Fibroblast of gingiva (primary cell): Measurements from ENCODE around the gene LMNB1.
"Not testable (repeated sequence)": the region's sequence is repeated elsewhere in the genome, so short reads cannot be mapped to it uniquely, and the experiment has no call there.

Source experiments
- DNase-seq: peaks from one replicate; pipeline ENCODE4 v3.0.0-alpha.2; 2011; ENCODE audit warnings: low read depth

LMNB1 gene

DNA sequence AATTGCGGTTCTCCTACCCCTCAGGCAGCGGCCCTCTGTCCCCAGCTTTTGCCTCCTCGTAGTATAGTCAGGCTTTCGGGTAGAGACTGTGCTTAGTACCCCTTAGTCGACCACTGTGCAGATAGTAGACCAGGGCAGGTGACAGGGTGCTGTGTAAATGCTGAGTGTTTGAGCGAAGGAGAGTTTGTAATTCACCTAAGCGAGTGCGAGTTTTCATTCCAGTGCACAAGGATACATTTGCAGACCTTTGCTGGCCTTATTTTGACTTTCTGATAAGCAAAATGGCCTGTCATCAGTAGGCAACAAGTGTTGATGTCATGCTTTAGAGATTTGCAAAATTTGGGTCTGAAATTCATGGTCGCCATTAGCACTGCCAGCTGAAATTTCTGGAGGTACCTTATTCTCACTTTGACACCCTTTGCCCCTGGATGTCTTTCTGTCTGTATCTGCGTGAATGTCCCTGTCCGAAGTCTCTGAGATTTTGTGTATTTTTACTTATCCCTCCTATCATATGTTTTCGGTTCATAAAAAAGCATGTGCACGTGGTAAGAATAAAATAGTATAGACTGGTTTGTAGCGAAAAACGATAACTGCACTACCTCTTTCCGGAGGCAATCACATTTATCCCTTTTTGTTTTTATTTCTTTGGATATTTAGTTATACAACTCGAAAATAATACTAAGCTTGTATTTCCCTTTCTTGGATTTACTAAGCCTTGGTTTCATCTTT, 1.9 kb downstream of the LMNB1 start:
- no peak for DNase-seq

DNA sequence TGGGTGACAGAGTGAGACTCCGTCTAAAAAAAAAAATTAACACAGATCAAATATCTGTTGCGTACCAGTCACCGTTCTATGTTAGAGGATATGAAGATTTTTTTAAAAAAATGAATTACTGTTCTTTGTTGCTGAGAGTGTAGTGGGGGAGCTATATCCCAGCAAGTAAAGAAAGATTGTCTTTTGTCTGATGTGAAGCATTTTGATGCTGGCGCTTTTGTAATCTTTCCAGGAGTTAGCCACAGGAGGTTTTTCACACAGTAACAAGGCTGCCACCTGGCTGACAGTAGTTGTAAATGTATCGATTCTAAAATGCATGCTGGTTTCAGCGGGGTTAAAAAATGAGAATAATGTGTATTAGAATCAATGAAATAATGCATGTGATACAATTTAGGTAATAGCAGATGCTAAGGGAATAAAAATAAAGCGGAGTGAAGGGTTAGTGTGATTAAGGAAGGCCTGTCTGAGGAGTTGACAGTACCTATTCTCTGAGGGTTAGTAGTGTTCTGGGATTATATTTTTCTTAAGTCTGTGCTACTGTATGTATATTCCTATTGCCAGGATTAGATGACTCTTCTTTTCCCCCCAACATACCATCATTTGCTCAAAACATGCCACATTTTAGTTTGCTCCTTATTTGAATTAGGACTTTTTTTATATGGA, 3.4 kb downstream of the LMNB1 start:
- peak; percentile 77 for DNase-seq

DNA sequence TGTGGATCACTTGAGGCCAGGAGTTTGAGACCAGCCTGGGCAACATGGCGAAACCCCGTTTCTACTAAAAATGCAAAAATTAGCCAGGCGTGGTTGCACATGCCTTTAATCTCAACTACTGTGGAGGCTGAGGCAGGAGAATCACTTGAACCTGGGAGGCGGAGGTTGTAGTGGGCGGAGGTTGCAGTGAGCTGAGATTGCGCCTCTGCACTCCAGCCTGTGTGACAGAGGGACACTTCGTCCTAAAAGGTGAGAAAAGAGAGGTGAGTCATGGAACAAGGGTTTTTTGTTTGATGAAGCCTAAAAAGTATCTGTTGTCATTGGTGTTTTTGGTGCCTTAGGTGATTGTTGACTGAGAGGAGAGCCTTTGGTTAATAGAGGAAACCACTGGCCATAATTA, 11.5 kb downstream of the LMNB1 start:
- not testable (repeated sequence) for DNase-seq

DNA sequence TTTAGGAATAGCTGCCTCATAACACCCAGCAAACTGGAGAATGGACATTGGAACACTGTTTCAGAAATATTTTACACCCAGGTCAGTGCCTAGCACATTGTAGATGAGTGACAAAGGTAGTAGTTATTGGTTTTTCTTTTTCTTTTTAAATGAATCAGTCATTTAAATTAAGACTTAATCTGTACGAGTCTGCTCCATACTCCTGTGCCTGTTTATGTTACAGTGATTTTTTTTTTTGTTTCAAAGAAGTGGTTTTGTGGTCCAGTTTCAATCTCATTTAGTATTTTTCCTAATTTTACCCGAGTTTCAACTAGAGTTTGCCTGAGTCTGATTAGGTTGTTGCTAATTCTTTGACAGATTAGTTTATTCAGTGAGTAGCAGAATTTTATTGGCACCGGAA, 16.2 kb downstream of the LMNB1 start:
- no peak for DNase-seq

DNA sequence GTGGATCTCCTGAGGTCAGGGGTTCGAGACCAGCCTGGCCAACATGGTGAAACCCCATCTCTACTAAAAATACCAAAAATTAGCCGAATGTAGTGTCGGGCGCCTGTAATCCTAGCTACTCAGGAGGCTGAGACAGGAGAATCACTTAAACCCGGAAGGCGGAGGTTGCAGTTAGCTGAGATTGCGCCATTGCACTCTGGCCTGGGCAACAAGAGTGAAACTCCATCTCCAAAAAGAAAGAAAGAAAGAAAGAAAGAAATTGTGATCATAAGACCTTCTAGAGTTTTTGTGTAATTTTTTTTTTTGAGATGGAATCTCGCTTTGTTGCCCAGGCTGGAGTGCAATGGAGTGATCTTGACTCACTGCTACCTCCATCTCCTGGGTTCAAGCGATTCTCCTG, 16.7 kb downstream of the LMNB1 start:
- DNase-seq: not testable (repeated sequence)

DNA sequence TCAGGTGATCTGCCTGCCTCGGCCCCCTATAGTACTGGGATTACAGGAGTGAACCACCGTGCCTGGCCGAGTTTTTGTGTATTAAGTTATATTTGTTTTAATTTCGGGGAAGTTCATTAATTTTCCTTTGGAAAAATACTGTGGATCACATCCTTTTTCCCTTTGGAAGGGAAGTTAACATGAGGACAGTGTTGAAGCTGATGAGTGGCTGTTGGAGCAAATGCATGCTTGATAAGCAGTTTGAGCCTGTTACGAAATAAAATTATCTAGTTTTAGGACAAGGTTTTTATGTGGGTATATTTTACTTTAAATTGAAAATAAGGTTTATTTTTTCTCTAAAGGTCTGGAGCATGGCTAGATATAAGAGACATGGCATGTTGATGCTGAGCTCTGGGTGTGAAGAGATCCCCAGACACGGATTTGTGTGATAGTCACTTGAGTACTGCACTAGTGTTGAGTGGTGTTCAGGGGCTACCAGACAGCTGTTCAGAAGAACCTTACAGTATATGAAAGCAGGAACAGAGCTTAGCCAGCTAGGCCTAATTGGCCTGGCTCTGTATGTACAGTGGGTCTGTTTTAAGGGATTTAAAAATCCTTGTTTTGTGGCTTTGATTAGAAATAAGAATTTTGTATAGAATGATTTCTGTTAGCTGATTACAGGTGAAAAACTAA, 17.4 kb downstream of the LMNB1 start:
- DNase-seq: no peak

DNA sequence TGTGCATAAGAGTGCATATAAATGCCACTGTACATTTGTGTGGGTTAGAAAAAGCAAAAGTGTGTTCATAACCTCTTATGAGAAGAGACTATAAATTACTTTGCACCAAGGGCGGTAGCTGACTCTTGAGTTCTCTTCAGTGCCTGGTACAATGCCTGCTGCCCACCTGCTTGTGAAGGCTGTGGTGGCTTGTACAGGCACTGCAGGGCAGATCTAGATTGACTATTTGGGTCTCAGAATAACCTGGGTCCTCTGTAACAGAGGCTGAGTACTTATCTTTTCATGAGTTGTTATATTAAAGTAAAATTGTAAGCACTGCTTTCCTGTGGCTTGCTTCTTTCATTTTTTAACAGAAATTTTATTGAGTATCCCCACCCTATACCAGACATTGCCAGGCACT, 22.8 kb downstream of the LMNB1 start:
- DNase-seq: no peak

DNA sequence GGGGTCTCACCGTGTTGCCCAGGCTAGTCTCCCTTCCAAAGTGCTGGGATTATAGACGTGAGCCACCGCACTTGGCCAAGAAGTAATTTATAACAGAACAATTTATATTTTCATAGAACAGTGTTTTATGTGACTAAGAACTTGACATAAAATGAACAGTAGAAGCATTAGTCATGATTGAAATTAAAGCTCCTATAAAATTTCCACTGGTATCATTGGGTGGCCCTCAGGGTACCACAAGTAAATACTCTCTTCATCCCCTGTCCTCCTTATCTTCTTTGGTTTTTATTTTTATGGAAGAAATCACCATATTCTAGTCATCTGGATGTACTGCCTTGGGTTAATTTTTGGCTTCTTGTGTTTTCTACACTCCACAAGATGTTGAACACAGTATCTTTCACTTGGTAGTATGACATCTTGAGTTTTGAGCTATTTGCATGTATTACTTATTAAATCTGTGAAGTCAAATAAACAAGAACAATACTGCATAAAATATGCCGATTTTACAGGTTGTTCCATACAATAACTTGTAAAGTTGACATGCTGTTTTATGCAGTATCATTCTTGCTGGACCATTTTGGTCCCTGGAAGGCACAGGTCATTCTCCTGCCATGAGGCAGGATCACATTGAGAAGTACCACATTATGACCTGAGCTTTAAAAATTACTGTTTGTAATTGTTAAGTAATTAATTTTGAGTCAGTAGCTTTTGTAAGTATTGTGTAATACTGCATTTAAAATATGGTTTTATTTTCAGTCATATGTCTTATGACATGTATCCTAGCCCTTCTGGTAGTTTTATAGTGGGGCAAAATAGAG, 24.4 kb downstream of the LMNB1 start:
- no peak for DNase-seq

DNA sequence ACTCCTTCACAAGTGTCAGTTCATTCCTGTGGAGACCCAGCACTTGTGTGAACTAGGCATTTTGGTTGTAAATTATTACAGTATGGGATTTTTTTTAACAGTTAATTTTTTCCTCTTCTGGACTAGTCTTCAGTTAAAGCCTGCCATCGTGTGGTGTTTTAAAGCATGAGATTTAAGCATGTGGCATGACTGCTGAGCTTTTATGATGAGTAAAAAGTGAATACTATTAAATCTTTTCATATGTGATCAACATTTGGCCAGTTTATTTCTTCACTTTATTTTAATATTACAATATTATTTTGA, 25.0 kb downstream of the LMNB1 start:
- peak; percentile 63 for DNase-seq

DNA sequence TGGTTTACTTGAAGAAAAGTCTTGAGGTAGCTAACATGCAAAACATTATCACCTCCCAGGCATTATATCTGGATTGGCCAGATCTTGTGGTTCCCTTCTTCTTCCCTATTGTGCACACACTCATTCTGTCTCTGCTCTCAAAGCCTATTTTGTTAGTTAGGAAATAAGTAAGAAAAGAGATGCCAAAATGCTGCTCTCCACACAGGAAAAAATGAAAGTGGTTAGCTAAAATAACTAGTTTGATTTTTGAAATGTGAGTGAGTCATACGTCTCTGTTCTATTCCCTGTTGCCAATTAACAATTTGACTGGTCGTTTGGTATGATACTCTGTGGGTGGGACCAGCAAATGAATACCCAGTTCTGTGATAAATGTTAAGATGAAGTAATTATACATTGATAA, 28.1 kb downstream of the LMNB1 start:
- DNase-seq: peak; percentile 72

DNA sequence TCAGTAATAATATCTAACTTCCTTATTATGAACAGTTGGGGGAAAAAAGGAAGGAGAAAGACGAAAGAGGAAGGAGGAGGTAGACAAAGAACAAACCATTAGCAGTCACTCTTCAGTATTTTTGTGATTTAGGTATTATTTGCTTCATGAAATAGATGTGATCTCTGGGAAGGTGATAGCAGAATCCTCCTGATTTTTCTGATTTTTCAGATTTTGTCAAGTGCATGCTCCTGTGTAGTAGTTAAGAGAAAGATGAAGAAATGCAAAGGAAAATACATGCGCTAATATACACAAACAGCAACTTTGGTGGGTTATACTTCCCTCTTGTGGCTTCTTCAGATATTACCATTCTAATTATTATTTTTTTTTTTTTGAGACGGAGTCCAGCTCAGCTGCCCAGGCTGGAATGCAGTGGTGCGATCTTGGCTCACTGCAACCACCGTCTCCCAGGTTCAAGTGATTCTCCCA, 31.6 kb downstream of the LMNB1 start:
- peak; percentile 40 for DNase-seq

DNA sequence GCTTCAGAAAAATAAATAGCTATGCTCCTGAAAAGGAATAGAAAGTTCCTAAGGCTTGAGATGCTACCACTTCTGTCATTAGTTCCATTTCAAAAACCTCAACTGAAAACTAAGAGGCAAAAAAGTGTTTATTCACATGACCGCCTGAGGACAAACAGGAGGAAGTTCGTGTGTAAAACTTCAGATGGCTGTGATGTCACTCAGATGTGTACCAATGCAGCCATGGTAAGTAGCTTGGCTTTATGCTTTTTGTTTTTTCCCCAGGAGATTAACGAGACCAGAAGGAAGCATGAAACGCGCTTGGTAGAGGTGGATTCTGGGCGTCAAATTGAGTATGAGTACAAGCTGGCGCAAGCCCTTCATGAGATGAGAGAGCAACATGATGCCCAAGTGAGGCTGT, 33.0 kb downstream of the LMNB1 start:
- DNase-seq: no peak

DNA sequence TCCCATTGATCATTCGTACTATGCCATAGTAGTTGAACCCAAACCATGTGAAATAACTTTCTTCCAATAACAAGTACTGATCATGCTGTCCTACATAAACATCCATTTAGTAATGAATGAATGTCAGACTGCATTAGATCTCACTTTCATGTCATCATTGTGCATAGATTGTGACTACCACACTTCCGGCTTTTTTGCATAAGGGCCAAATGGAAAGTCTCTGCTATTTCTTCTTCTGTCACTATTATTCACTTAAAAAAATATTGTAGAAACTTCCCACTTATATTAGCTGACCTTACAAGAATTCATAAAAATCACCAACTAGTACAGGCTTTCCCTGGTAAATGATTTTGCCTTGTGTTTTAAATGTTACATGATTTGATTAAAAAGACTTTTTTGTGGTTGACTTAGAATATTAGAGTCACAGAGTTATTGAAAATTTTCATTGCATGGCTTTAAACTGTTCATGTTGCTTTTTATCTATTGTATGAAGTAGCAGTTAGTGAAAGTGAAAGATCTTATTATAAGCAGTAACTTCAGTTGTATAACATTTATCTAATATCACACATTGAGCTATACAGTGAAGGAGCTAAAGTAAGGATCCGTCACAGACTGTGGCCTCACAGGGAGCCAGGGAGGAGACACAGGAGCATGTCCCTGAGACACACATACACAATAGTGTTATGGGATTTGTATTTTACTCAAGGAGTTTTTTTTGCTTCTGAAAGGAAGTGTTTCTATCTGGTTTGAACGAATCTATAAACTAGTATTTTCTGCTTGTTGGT, 33.9 kb downstream of the LMNB1 start:
- no peak for DNase-seq

DNA sequence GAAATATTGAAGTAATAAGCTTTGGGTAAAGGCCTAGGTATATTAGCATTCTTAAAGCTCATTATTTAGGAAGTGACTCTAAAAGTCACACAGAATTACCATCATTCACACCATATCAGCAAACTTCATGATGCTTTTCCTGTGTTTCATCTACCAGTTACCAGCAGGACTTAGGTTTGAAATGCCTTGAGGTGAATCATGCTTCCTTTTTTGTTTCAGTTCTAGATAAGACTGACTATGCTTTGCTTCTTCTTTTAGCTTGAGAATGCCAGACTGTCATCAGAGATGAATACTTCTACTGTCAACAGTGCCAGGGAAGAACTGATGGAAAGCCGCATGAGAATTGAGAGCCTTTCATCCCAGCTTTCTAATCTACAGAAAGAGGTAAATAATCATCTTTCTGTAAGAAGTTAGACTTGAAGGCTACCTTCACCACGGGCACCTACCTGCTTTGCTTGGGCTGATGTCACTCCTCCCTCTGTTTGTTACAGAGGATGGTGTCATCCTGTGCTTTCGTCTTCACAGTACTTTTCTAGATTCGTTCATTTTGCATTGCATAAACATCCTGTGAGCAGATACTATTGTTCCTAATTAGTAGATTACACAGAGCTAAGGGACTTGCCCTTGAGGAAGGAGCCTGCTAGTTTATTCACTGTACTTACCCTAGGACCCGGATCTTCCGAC, 34.7 kb downstream of the LMNB1 start:
- DNase-seq: no peak

DNA sequence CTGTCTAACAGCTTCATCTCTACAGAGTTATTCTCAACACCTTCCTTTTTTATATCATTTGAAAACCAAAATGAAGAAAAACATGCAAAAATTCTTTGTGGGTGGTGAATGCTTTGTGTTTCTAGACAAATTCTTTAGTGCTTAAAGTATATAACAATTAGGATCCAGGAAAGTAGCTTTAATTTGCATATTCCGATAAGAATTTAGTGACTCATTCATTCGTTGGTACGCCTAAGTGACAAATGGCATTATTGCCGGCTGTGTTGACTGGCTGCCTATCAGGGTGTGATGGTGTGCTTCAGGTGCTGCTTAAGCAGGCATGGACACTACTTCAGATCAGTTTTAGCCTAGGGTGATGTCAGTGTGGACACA, 35.2 kb downstream of the LMNB1 start:
- DNase-seq: no peak

DNA sequence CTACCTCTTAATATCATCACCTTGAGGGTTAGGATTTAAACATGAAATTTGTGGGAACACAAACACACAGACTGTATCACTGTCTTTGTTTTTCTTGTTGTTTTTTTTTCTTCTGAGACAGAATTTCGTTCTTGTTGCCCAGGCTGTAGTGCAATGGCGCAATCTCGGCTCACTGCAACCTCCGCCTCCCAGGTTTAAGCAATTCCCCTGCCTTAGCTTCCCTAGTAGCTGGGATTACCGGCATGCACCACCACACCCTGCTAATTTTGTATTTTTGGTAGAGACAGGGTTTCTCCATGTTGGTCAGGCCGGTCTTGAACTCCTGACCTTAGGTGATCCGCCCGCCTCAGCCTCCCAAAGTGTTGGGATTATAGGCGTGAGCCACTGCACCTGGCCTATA, 36.9 kb downstream of the LMNB1 start:
- DNase-seq: not testable (repeated sequence)

DNA sequence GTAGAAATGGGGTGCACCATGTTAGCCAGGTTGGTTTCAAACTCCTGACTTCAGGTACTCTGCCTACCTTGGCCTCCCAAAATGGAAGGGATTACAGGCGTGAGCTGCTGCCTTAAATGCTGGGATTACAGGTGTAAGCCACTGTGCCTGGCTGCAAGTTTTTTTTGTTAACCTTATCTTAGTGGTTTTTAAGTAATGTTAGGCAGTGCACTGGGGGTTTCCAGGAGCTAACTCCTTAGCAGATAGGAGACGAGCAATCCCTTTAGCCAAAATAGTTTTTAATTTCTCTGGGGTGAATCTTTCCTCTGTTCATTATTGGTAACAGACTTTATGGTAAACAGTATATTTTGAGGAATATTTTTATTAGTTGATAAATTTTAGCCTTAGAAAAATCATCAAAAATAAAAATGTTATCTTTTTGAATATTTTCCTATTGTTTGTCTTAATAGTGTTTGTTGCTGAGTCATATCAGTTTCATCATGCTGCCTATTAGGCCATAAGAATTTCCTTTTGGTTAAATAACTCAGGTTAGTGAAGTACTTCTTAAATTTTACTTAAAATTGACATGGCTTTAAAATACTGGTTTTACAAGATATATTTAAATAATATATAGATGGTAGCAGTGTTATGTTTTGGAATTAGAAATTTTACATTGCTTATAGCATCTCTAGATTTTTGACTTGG, 37.9 kb downstream of the LMNB1 start:
- DNase-seq: peak; percentile 32

DNA sequence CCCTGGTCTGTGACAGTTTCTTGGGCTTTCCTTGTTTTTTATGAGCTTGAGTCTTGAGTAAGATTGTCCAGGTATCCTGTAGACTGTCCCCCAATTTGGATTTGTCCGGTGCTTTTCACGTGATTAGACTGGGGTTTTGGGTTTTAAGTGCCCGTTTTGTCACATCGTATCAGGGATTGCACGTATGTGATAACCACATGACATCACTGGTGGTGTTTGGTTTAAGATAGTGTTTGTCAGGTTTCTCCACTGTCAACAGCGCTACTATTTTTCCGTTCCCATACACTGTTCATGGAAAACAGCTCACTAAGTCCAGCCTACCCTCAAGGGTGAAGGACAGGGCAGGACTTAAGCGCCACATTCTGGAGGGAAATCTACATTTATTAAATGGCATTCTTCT, 39.7 kb downstream of the LMNB1 start:
- no peak for DNase-seq

DNA sequence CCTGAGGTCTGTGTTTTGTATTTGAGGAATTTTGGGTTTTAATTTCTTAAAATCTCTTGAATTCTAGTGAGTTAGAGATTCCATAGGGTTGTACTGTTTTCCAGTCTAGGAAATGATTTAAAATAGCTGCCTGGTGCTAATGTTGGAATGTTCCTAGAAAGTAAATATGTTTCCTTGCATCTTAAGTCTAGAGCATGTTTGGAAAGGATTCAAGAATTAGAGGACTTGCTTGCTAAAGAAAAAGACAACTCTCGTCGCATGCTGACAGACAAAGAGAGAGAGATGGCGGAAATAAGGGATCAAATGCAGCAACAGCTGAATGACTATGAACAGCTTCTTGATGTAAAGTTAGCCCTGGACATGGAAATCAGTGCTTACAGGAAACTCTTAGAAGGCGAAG, 41.8 kb downstream of the LMNB1 start:
- DNase-seq: no peak

DNA sequence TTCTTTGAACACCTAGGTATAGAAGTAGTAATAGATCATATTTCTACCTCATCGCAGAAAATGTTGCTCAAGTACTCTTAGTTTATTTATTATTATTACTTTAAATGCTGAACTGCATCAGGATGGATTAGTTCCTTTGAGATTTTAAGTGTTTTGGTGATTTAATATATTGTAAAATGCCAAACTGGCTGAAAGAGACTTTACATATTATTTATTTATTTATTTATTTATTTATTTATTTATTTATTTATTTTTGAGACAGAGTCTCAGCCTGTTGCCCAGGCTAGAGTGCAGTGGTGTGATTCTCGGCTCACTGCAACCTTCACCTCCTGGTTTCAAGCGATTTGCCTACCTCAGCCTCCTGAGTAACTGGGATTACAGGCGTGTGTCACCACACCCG, 42.3 kb downstream of the LMNB1 start:
- no peak for DNase-seq
